ENCODE results near the gene CASP7. TPM values are rescaled to one million over a fixed set of nuclear protein-coding genes. Genes with fewer than 3 reads are reported as not detected.

CASP7 gene
- total RNA-seq, 2 donors from 2014 or later, result 11.0 to 24.0 TPM

DNA sequence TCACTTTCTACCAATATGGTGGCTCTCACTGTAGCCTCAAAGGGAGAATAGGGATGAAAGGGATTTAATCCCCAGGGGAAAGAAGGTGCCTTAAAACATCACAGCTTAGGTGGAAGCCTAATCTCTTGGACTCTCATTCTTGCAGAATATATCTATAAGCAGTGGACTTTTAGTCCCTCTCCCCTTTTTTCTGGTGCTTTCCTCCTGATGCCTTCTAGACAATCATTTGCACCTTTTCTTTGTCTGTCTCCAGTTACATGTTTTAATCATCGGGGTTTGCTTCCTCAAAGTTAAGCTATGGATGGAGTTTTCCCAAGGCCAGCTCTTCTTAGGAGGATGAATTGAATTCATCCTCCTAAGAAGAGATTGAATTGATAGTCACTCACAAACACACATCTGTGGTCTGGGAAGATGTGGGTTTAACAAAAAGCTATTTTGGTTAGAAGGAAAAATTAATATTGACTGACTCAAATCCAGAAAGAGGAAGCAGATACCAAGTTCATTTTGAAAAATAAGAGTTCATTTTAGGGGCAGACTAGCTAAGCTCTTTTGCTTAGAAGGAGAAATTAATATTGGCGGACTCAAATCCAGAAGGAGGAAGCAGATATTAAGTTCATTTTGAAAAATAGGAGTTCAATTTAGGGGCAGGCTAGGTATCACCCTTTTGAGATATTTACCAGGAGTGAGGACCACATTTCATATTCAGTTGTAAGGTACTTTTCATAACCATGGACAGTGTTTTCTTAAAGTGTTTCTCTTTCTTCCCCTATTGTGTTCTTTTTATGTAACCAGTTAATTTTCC, 36.6 kb downstream of the CASP7 start:
- Histone ChIP-seq H3K4me3 (no peak overlapping the region), H3K36me3 (peaks cover under 1% of the 10 kb centered on the region), H3K27me3 (replicated peaks; ENCODE audit: insufficient read depth) (no peaks in the 10 kb centered on the region), H3K4me1 (ENCODE audit: control insufficient read depth in 1 of 2, low read depth in 2 of 2) (peaks cover 0 to under 1% of the 10 kb centered on the region in 2 donors), H3K27ac (no peak overlapping the region), H3K9me3 (no peaks in the 10 kb centered on the region)
- ATAC-seq (ENCODE audit: insufficient number of reproducible peaks, low FRiP score, low read depth) (no peak), DNase-seq (ENCODE audit: low spot score) (no peak)
- TF ChIP-seq, protein P1, sequence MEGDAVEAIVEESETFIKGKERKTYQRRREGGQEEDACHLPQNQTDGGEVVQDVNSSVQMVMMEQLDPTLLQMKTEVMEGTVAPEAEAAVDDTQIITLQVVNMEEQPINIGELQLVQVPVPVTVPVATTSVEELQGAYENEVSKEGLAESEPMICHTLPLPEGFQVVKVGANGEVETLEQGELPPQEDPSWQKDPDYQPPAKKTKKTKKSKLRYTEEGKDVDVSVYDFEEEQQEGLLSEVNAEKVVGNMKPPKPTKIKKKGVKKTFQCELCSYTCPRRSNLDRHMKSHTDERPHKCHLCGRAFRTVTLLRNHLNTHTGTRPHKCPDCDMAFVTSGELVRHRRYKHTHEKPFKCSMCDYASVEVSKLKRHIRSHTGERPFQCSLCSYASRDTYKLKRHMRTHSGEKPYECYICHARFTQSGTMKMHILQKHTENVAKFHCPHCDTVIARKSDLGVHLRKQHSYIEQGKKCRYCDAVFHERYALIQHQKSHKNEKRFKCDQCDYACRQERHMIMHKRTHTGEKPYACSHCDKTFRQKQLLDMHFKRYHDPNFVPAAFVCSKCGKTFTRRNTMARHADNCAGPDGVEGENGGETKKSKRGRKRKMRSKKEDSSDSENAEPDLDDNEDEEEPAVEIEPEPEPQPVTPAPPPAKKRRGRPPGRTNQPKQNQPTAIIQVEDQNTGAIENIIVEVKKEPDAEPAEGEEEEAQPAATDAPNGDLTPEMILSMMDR (IDR thresholded peaks at IDR 0.05), result no peak

DNA sequence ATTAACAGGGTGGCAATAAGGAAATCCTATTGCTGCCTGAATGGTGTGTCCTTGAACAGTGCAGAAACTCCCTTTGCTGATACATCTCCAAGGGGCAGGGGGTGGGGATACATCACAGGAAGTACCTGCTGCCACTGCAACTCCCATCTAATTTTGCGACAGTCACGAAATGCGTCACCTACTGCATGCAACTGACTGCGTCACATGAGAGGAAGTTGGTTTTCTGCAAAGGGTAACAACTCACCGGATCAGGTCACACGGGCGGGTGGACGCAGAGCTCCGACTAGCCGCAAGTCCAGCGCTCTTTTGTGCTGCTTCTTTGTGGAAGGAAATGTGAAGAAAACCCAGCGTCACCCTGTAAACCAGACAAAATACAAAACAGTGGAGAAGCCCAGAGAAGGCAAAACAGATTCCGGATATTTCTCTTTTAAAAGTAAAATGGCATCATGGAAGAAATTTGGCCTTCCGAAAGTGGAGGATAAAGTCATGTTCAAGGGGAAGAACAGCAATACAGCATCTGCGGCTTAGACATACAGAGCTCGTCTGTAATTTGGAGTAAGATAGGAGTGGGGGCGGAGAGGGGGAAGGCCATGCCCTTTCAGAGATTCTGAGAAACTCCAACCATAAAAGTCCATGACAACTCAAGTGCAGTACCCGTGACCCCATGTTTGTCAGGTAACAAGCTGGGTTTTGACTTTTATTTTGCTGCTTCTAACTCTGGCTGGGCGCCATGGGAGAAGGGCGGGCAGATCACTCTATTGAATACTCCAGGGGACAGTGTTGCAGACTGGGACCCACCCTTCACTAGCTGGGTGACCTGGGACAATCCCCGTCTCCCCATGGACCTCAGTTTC, 39.5 kb downstream of the CASP7 start:
- Histone ChIP-seq H3K4me1 (ENCODE audit: control insufficient read depth in 1 of 2, low read depth in 2 of 2) (no peaks in the 10 kb centered on the region), H3K36me3 (peaks cover 10% of the 10 kb centered on the region), H3K27ac (no peak overlapping the region), H3K9me3 (no peaks in the 10 kb centered on the region), H3K27me3 (replicated peaks; ENCODE audit: insufficient read depth) (no peaks in the 10 kb centered on the region), H3K4me3 (no peak overlapping the region)
- DNase-seq (ENCODE audit: low spot score), result no peak
- no peak for ATAC-seq (ENCODE audit: insufficient number of reproducible peaks, low FRiP score, low read depth)
- TF ChIP-seq, protein P1 (IDR thresholded peaks at IDR 0.05), result no peak

DNA sequence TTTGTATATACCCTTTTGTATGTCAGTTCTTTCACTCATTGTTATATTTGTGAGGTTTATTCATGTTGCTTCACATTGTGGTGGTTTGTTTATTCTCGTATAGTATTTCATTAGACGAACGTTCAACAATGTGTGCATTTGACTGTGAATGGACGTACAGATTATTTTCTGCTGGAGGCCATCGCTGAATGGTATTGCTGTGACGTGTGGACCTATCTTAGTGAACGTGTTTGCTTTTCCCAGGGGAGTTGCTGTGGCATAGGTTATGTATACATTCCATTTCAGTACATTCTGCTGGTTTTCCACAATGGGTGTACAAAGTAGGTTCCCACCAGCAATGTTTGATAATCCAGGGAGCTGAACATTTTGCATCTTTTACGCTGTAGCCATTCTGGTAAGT, 40.7 kb downstream of the CASP7 start:
- H3K36me3 ChIP-seq, result peaks cover 17% of the 10 kb centered on the region
- DNase-seq (ENCODE audit: low spot score) (no peak), ATAC-seq (ENCODE audit: insufficient number of reproducible peaks, low FRiP score, low read depth) (no peak)
- H3K4me3 ChIP-seq, result no peak overlapping the region
- TF ChIP-seq, protein P1 (IDR thresholded peaks at IDR 0.05), result no peak
- no peaks in the 10 kb centered on the region for H3K4me1 ChIP-seq (ENCODE audit: control insufficient read depth in 1 of 2, low read depth in 2 of 2)
- H3K9me3 ChIP-seq, result no peaks in the 10 kb centered on the region
- no peak overlapping the region for H3K27ac ChIP-seq
- H3K27me3 ChIP-seq (replicated peaks; ENCODE audit: insufficient read depth), result no peaks in the 10 kb centered on the region

DNA sequence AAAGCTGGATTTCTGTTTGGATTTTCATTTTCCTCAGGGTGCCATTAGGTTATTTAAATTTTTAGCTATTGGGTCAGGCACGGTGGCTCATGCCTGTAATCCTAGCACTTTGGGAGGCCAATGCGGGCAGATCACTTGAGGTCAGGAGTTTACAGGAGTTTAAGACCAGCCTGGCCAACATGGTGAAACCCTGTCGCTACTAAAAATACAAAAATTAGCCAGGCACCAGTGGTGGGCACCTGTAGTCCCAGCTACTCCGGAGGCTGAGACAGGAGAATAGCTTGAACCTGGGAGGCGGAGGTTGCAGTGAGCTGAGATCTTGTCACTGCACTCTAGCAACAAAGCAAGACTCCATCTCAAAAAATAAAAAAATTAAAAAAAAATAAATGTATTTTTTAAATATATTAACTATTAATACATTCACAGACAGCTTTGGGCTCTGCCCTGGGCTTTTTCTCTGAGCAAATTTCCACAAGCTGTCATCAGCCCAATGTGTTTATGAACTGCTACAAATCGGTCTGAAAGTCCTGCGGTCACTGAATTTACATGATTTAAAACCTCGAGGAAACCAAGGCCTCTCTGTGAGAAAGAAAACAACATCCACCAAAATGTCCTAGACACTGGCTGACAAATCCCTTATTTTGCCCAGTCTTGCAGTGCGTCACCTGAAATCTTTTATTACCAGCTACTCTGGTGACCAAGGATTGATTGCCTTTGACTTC, 52.6 kb downstream of the CASP7 start:
- peaks cover 14% of the 10 kb centered on the region for H3K36me3 ChIP-seq
- peaks cover 0 to 10% of the 10 kb centered on the region in 2 donors for H3K4me1 ChIP-seq (ENCODE audit: control insufficient read depth in 1 of 2, low read depth in 2 of 2)
- H3K27ac ChIP-seq, result no peak overlapping the region
- no peak overlapping the region for H3K4me3 ChIP-seq
- H3K9me3 ChIP-seq, result no peaks in the 10 kb centered on the region
- TF ChIP-seq, protein P1 (IDR thresholded peaks at IDR 0.05), result no peak
- DNase-seq (ENCODE audit: low spot score) (no peak), ATAC-seq (ENCODE audit: insufficient number of reproducible peaks, low FRiP score, low read depth) (no peak)
- no peaks in the 10 kb centered on the region for H3K27me3 ChIP-seq (replicated peaks; ENCODE audit: insufficient read depth)

DNA sequence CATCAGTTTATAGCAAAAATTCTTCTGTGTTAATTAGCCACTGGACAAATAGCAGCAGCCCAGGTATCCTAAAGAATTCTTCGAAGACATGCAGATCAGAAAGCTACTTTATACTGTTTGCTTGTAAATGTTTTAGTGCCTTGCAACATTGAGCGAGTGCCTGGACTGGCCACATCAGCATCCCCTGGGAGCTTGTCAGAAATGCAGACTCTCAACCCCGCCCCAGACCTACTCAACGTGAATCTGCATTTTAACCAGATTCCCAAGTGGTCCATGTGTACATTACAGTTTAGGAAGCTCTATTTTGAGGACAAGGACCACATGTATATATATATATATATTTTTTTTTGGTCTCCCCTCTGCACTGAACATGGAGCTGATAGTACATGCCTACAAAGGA, 53.3 kb downstream of the CASP7 start:
- TF ChIP-seq, protein P1 (IDR thresholded peaks at IDR 0.05), result no peak
- H3K4me3 ChIP-seq, result no peak overlapping the region
- peaks cover 0 to 10% of the 10 kb centered on the region in 2 donors for H3K4me1 ChIP-seq (ENCODE audit: control insufficient read depth in 1 of 2, low read depth in 2 of 2)
- peaks cover 12% of the 10 kb centered on the region for H3K36me3 ChIP-seq
- no peak for ATAC-seq (ENCODE audit: insufficient number of reproducible peaks, low FRiP score, low read depth)
- no peaks in the 10 kb centered on the region for H3K27me3 ChIP-seq (replicated peaks; ENCODE audit: insufficient read depth)
- H3K9me3 ChIP-seq, result no peaks in the 10 kb centered on the region
- DNase-seq (ENCODE audit: low spot score), result no peak
- H3K27ac ChIP-seq, result no peak overlapping the region
